NAMALWA (cell line): ENCODE data around the gene DMRT3.

Source experiments
- DNase-seq: peaks from one replicate; pipeline ENCODE4 v3.0.0-alpha.2; 2015; ENCODE audit warnings: low spot score

Gene DMRT3, protein sequence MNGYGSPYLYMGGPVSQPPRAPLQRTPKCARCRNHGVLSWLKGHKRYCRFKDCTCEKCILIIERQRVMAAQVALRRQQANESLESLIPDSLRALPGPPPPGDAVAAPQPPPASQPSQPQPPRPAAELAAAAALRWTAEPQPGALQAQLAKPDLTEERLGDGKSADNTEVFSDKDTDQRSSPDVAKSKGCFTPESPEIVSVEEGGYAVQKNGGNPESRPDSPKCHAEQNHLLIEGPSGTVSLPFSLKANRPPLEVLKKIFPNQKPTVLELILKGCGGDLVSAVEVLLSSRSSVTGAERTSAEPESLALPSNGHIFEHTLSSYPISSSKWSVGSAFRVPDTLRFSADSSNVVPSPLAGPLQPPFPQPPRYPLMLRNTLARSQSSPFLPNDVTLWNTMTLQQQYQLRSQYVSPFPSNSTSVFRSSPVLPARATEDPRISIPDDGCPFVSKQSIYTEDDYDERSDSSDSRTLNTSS

DNA sequence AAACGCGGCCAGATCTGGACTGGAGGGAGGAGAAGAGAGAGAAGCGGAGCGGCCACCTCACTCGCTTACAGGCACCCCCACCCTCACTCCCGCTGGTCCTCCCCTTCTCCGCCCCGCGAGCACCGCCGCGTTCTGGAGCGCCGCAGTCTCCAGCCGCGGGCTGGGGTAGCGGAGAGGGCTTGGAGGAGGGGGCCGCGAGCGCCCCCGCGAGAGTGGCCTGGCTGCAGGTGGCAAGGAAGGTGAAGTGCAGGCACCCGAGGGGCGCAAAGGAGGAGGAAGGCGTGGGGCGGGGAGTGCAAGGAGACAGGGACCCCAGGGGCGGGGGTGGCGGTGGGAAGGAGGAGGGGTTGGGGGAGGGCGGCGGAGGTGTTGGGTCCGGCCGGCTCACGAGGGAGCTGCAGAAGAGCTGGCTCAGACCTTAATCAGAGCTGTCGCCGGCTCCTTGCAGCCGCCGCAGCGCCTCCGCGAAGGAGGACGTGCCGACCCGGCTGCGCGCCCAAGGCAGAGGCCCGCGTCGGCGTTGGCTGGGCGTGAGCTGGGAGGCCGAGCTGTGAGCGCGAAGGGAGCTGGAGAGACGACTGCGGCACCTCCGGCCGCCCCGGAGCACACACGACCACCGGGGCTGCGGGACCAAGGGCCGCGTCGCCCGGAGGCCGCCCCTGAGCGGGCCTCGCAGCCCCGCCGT is at the start of gene DMRT3:
Gene DMRT3, plus strand, starts transcription at position 398 of the 685 bp plus-strand sequence. CDS start 347 bp downstream, outside the sequence.
- no peak for DNase-seq

DNA sequence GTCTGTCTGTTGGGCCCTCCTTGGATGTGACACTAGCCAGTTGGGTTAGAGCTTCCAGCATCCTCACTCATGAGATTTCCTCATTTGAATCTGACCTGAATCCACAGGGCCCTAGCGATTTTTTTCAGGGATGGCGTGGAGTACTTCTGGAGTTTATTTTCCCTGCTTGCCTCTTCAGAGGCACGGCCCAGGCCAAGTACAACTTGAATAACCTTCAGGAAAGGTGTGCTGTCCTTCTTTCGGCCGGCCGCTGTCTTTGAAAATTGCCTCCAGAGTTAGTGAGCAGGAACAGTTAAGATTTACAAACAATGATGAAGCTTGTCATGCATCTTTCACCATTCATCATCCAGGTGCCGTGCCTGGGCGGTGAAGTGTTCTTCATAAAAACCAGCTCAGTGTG is 49.5 kb upstream of the DMRT3 start:
- no peak for DNase-seq

DNA sequence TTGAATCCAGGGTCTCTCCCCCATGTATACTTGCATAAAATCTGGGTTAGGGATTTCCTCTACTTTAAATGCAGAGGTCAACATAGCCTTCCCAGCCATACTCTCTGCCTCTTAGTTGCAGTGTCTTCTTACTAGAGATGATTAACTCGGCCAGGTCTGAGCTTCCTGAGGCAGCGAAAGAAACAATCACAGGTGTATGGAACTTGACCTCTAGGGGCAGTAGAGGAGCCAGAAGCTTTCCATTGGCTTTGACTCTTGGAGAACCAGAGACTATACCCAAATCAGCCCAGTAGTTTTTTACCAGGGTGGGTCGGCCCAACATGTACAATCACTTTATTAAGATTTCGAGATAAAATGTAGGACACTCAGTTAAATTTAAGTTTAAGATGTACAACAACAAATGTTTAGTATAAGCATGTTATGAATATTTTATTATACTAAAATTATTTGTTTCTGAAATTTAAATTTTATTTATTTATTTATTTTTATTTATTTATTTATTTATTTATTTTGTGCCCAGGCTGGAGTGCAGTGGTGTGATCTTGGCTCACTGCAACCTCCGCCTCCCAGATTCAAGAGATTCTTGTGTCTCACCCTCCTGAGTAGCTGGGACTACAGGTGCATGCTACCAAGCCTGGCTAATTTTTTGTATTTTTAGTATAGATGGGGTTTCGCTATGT is 48.0 kb upstream of the DMRT3 start:
- DNase-seq: peak; percentile 66

DNA sequence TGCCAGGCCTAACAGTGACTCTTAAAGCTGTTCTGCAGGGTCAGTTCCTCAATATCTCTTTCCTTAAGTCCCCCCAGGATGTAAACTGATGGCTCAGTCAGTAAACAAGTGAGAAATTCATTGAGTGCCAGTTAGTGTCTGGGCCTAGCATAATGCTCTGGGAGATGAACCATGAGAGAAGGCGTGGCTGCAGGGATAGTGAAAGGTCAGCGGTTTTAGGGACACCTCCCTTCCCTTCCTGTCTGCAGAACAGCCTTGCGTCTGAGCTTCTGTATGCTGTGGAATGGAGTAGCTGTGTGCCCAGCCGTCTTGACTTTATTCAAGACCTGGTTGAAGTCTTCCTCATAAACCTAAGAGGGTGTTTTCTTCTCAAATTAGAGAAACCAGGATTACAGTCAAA is 46.7 kb upstream of the DMRT3 start:
- no peak for DNase-seq

DNA sequence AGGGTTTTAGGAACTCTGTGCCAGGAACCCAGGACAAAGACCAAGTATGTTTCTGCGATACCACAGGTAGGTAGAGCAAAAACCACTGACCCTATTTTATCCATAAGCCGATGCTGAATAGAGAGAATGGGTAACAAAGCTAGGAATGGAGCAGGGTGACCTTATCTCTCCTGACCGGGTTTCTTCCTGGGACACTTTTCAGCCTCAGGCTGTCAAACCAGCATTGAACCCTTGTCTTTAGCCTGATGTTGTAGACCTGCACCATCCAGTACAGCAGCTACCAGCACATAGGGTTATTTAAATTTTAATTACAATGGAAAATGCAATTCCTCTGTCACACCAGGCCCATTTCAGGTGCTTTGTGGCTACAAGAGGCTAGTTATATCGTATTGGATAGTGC is 43.1 kb upstream of the DMRT3 start:
- no peak for DNase-seq

DNA sequence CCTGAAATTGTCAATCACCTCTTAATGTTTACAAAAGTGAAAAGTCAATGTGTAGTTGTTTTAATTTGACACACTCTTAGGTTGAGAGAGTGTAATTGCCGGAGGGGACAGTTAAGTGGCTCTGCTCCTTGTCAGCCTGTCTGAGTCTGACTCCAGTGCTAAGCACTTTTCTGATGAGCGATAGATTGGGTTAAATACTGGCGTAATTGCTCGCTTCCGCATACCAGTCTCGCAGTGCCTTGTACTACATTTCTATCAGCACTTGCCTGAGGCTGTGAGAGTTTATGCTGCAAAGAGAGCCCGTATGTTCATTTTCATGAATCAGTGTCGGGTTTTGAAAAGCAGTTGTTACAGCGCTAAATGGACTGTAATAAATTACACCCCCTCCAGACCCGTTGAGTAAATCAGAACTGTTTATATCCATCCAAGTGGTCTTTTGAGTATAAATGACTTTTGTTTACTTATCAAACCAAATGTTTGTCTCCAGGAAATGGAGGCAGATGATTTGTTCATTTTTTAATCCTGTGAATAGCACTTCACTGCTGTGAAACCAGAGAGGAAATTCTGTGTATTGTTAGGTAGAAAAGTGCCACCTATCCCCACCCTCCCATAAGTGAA is 41.0 kb upstream of the DMRT3 start:
- DNase-seq: no peak

DNA sequence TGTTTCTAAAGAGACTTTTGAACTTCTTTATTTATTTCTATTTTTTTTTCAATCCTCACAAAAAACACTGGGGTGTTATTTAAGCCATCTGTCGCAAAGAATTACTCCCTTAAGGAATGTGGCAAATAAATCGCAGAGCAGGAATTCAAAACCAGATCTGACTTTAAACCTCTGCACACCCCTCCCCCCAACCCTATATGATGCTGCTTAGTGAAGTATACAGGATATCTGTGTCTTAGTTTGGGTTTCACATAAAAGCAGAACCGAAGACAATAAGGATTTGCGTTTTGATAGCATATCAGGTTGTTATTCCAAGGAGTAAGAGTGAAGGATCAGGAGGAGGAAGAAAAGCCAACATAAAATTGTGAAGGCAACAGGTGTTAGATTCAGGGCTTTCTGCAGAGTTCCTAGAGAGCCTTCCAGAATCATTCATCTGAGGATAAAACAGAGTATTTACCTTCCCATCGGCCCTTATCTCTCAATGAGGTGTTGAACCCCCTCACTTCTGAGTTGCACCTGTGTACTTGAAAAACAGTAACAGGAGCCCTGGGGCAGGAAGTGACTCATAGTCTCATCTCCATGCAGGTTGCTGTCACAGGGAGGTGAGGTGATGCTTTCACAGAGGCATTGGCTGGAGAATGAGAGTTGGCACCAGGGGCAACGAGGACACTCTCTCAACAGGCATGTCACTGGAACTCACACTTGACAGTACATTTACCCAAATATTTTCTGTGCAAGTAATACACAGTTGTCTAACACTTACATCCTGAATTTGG is 33.5 kb upstream of the DMRT3 start:
- DNase-seq: no peak

DNA sequence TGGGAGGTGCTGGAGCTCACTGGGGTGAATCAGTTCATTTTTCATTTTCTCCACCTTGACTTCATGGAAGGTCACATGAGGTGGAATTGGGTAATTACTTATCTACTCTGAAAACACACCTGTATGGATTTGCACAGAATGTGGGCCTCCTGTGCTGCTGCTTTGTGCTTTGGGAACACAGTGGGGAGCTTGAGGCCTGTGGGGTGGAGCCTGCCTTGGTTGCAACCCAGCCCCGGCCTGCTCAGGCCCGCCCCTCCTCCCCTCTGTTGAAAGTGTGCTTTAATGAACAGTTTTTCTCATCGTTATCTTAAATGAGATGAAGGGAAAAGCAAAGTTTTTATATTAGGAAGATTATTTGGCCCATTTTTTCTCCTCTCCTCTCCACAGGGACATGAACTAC is 28.5 kb upstream of the DMRT3 start:
- DNase-seq: no peak

DNA sequence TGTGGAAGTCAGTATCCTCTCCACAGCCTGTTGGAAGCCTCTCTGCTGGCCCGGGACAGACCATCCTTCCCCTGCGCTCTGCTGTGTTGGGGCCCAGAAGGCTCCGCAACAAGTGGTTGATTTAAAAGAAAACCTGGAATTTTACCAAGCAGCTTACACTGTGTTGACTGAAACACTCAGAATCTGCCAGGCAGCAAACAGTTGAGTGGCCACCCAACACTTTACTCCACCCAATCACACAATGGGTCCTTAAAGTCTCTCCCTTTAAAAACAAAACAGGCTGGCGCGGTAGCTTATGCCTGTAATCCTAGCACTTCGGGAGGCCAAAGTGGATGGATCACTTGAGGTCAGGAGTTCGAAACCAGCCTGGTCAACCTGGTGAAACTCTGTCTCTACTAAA is 28.0 kb upstream of the DMRT3 start:
- no peak for DNase-seq

DNA sequence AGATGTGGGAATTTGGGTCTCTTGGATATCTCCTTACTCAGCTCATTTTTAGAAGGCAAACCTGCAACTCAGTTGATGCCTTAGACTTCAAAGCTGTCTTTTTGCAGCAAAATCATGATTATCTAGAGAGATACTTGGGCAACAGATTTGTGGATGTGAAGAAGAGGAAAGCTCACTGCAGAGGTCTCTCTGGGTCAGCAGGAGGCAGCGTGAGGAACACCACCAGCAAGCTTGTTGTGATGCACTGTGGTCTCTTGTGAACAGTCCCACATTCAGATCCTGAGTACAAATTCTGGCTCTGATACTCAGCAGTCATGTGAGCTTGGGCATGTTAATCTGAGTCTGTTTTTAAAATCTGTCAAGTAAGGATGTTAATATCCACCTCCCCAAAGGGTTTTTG is 26.3 kb upstream of the DMRT3 start:
- DNase-seq: no peak

DNA sequence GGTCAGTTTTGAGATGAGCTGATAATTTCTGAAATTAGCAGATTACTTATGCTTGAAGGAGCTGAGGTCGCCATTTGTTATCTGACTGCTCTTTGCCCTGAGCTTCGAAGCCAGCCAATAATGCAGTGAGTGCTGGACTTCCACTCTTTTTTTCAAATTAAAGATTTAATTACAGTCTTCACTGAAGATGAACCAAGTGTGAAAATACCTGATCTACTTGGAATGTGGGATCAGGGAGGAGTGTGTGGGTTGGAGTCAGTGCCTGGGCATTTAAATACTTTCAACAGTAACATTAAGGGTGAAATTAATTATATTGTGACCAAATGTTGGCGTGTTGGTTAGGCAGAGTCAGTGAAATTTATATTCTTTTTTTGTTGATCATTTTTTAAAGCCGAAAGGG is 23.9 kb upstream of the DMRT3 start:
- DNase-seq: no peak

DNA sequence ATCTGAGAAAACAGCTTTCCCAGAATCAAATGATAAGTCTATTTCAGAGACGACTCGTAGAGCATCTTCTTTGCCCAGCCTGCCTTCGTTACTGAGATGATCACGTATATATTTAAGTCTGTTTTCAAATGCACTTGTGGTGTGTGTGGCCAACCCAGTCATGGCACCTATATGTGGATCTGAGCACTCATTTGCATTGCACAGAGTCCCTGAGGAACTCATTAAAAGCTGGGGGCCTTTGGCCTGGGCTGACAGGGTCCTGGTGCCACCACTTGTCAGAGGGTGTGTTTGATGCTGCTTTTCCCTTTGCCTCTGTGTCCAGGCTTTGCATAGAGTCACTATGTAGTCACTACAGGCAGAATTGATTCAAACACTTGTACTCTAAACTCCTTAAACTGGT is 17.4 kb upstream of the DMRT3 start:
- DNase-seq: no peak

DNA sequence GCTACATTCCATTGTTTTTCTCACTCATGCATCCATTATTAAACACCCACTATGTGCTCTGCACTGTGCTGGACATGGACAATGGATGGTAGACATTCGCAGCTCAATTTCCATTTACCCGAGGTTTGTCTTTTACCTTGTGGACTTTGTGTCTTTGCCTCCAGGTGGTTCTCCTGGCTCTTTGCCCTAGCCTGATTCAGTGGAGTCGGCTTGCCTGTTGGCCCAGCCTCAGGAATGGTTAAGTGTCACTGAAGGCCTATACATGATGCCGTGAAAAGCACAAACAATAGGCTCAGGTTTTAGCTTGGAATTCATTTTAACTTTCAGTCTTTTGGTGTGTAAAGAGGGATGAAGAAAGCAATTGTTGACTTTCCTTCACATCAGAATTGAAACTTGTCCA is 16.5 kb upstream of the DMRT3 start:
- no peak for DNase-seq

DNA sequence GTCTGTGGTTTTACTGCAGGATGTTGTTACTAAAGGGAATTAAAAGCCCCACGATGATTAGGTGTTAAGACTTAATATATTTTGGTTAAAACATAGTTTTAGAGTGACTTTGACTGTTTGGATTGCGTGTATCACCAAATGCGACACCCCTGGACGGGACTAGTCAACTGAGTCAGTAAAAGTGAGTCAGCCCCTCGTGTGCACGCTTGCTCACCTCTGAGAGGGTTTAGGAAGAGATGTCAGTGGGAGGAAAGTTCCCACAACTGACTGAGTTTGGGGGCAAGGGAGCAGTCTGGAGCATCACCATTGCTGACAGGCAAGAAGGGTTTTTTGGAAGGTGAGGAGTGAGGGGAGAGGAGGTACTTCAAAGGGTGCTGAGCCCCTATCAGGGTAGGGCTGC is 14.4 kb upstream of the DMRT3 start:
- DNase-seq: no peak

DNA sequence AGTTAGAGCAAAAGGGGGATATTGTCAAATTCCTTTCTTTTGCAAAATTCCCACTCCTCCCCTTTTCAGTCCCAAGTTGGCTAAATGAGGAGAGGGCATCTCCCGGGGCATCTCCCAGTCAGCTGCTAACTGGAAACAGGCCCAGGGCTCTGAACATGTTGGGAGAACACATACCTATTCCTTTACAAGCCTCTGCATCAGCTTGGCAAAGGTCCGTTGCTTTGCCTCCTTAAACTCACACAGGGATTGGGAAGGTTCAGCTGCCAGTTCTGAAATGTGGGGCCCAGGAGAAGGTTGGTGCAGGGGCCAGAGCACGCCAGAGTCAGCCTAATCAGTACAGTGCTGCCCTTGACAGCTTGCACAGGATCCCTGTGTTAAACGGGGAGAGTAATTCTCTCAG is 11.0 kb upstream of the DMRT3 start:
- DNase-seq: no peak

DNA sequence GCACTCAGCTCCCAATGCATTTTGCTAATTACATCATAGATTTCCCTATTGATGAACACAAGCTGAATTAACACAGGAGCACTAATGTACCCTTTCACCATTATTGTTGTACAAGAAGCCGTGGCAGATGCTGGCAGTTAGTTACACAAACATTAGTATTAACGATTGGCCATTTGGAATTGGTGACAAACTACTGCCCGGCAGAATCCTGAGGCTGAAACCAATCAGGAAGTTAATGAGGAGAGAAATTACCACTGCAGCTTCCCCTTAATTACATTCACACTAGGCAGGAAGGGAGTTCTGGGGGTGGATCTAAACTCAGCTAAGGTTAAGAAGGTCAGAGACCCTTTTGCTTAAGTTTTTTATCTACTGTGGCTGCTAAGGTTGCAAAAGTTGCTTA is 9.6 kb upstream of the DMRT3 start:
- DNase-seq: no peak

DNA sequence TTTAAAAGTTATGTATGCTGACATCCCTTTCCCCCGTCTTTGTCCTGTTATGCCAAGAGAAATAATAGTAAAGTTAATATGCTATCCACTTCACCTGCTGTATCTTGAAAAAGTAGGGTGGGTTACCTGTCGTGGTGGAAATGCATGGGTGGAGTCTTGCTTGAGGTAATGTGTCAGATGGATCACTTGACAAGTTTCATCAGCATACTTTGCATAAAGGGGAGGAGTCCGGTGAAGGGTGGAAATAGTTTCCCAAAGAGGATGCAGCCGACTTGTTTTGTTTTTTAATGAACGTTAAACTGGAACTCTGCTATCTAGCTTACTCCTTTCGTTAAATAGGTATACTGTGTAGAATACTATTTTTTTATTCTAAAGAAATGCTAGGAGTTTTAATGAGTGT is 9.0 kb upstream of the DMRT3 start:
- DNase-seq: peak; percentile 55

DNA sequence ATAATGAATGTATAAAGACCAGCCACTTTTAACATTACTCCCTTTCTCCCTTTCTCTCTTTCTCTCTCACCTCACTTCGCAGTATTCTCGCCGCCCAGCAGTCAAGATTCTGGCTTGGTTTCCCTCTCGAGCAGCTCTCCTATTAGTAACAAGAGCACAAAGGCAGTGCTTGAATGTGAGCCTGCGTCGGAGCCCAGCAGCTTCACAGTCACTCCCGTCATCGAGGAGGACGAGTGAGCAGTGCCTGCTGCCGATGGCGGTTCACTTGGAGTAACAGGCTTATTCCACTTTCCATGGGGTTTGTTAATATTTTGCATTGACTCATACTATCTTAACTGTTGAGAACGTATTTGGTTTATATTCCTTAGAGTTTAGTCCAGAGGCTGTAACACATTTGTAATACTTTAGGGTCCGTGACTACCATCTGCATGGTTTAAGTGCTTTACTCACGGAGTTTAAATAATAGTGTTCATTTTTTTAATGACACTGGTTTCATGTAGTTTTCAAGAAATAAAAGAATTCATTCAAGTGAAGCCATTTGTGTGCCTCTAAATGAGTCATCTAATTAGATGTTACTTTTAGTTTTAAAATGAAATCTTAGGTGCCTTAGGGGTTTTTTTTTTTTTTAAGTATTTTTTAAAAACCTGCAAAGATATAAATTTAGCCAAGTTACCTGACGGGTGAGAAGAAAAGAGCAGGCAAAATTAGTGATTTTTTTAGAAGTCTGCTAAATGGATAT is 8.4 kb upstream of the DMRT3 start:
- no peak for DNase-seq

DNA sequence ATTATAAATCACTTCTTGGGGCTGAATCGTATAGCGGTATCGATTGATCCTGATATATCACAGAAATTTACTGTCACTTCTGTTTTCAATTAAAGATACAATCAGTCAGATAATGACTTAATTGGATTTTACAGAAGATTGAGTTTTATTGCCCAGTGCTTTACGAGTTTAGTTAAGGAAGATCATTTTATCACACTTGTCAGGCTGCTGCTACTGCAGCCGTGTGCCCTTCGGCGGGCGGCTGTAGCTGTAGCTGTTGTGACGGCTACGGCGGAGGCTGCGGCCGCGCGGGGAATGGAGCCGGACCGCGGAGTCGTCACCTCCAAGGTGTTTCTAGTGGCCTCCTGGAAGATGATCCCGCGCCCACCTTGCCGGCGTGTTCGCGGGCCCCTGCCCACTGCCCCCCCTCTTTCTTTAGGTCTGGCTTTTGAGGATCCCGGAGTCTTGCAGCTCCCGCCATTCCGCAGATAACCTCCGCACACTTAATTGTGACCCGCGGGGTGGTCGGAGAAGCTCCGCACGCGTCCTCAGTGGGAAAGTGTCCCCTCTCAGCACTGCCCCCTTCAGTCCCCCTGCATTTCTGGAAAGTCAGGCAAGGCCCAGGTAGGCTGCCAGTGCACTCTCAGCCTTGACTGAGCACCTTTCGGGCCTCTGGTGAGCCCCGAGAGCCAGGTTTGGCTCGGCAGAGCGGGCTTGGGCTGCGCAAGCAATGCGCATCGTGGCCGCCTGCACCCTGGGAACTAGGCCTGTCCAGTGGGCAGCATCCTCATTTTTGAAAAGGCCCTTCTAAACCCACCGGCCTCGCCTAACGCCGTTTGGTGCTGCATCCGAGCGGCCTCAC is 6.9 kb upstream of the DMRT3 start:
- DNase-seq: no peak
